Immature natural killer cell (primary cell): ENCODE data around the gene MCCC1. TPM values are rescaled to one million over a fixed set of nuclear protein-coding genes. Genes with fewer than 3 reads are reported as not detected.

Source experiments
- polyA plus RNA-seq, 3 donors: library from polyadenylated mRNA; unstranded; fragments of 300-500 nt; fragmentation: Illumina TruSeq; gene quantifications; one replicate each; pipeline ENCODE4 v1.2.3, GENCODE V29; 2021

Gene MCCC1
- polyA plus RNA-seq, 3 donors from 2014 or later: 15.2 to 35.5 (median 23.0) TPM

Other genes with a start within 250 kb of the MCCC1 start
- gene DCUN1D1, start 119.0 kb downstream of the MCCC1 start, polyA plus RNA-seq: 10 to 100 TPM; 27.0 to 34.5 (median 31.4) TPM
- under 1 TPM in 2 of 3 donors, not detected in 1; 0.32 to 0.62 TPM for gene LAMP3, start 63.2 kb upstream of the MCCC1 start, polyA plus RNA-seq
- 1 to 10 TPM in 1 of 3 donors, under 1 TPM in 1, not detected in 1; 0.48 to 1.1 TPM for gene B3GNT5, start 153.8 kb upstream of the MCCC1 start, polyA plus RNA-seq